Right lobe of liver (tissue), 4 donors: Measurements from ENCODE around the gene UBE2K.

Source experiments
- CTCF ChIP-seq, 4 donors: fragments of 200-600 bp in 3 of 4; fragments of 450-650 bp in 1 of 4; IDR thresholded peaks; one replicate each; pipeline versions ENCODE4 v1.5.1 to v1.8.0; 2016 to 2022; ENCODE audit warnings: antibody characterized with exemption in 4 of 4, mild to moderate bottlenecking in 2 of 4
- POLR2A ChIP-seq: fragments of 450-650 bp; IDR thresholded peaks from one replicate; pipeline ENCODE4 v1.6.1; 2017; ENCODE audit warnings: antibody characterized with exemption, mild to moderate bottlenecking
- donor health status: DM: no; HTN: no; CAD: no.
- donor health status: DM: no; HTN: no; CAD: no.
- donor health status: DM: no; HTN: yes; CAD: no.

GRCh38 chr4:39759569-39759968 lies 61.6 kb downstream of the UBE2K start:
- no peak for TF ChIP-seq CTCF (IDR thresholded peaks at IDR 0.05)
- TF ChIP-seq POLR2A = no peak
